HepG2 (cell line): ENCODE results near the gene CLCNKA. TPM values are rescaled to one million over a fixed set of nuclear protein-coding genes. Genes with fewer than 3 reads are reported as not detected.

Experiments used
- ATF7 ChIP-seq, 2 experiments: fragments of 450-650 bp in 1 of 2; sonication (generic) in 1 of 2; formaldehyde crosslinking in 1 of 2; IDR thresholded peaks; 2 replicates each; pipeline versions ENCODE4 v1.4.0 to v1.6.1; 2016 to 2020; ENCODE audit warnings: antibody characterized with exemption in 1 of 2, mild to moderate bottlenecking in 1 of 2, missing genetic modification reagents in 1 of 2
- ATRX ChIP-seq: sonication (generic); formaldehyde crosslinking; IDR thresholded peaks from 2 replicates; pipeline ENCODE4 v1.4.0; 2020; ENCODE audit warnings: missing genetic modification reagents, borderline replicate concordance
- CBX1 ChIP-seq: IDR thresholded peaks from one replicate; pipeline ENCODE4 v1.6.1; 2016; ENCODE audit warnings: antibody characterized with exemption, low read depth
- FOXP1 ChIP-seq, 2 experiments: fragments of 450-650 bp in 1 of 2; IDR thresholded peaks; 2 replicates each; pipeline ENCODE4 v1.6.1; 2017 to 2018; ENCODE audit warnings: antibody characterized with exemption in 1 of 2
- MEIS1 ChIP-seq: sonication (generic); formaldehyde crosslinking; IDR thresholded peaks from 2 replicates; pipeline ENCODE4 v1.9.0; 2021; ENCODE audit warnings: mild to moderate bottlenecking, missing genetic modification reagents, moderate library complexity, borderline replicate concordance
- NFATC3 ChIP-seq: sonication (generic); formaldehyde crosslinking; IDR thresholded peaks from 2 replicates; pipeline ENCODE4 v1.5.1; 2020; ENCODE audit warnings: mild to moderate bottlenecking, missing genetic modification reagents
- NFIB ChIP-seq: sonication (generic); formaldehyde crosslinking; IDR thresholded peaks from 2 replicates; pipeline ENCODE4 v1.9.0; 2021; ENCODE audit warnings: missing genetic modification reagents, mild to moderate bottlenecking, borderline replicate concordance
- RXRA ChIP-seq: sonication (generic); formaldehyde crosslinking; IDR thresholded peaks from 2 replicates; pipeline ENCODE4 v1.5.1; 2020; ENCODE audit warnings: missing genetic modification reagents
- SMAD1 ChIP-seq: sonication (generic); formaldehyde crosslinking; IDR thresholded peaks from 2 replicates; pipeline ENCODE4 v1.4.0; 2020; ENCODE audit warnings: missing genetic modification reagents, low read depth, mild to moderate bottlenecking, borderline replicate concordance
- SMC3 ChIP-seq: IDR thresholded peaks from 2 replicates; pipeline ENCODE4 v1.6.1; 2011; ENCODE audit warnings: low read length, improper control_type of control experiment
- SRY ChIP-seq: sonication (generic); formaldehyde crosslinking; IDR thresholded peaks from 2 replicates; pipeline ENCODE4 v1.8.0; 2022; ENCODE audit warnings: mild to moderate bottlenecking, missing genetic modification reagents
- ZBTB8A ChIP-seq: sonication (generic); formaldehyde crosslinking; IDR thresholded peaks from 2 replicates; pipeline ENCODE4 v1.4.0; 2020; ENCODE audit warnings: mild to moderate bottlenecking, low read depth, missing genetic modification reagents, borderline replicate concordance
- ZNF350 ChIP-seq: sonication (generic); formaldehyde crosslinking; IDR thresholded peaks from 2 replicates; pipeline ENCODE4 v1.4.0; 2020; ENCODE audit warnings: mild to moderate bottlenecking, low read depth, missing genetic modification reagents, borderline replicate concordance
- ZNF446 ChIP-seq: sonication (generic); formaldehyde crosslinking; IDR thresholded peaks from 2 replicates; pipeline ENCODE4 v1.5.0; 2020; ENCODE audit warnings: mild to moderate bottlenecking, missing genetic modification reagents
- ZNF501 ChIP-seq: sonication (generic); formaldehyde crosslinking; IDR thresholded peaks from 2 replicates; pipeline ENCODE4 v1.5.1; 2020; ENCODE audit warnings: mild to moderate bottlenecking, moderate library complexity, missing genetic modification reagents
- ZNF660 ChIP-seq: sonication (generic); formaldehyde crosslinking; IDR thresholded peaks from 2 replicates; pipeline ENCODE4 v1.5.1; 2020; ENCODE audit warnings: mild to moderate bottlenecking, low read depth, missing genetic modification reagents, borderline replicate concordance
- ZNF766 ChIP-seq: sonication (generic); formaldehyde crosslinking; IDR thresholded peaks from 2 replicates; pipeline ENCODE4 v1.5.0; 2020; ENCODE audit warnings: missing genetic modification reagents, borderline replicate concordance
- ZSCAN22 ChIP-seq: sonication (generic); formaldehyde crosslinking; IDR thresholded peaks from 2 replicates; pipeline ENCODE4 v1.4.0; 2020; ENCODE audit warnings: mild to moderate bottlenecking, missing genetic modification reagents
- polyA plus RNA-seq, 8 experiments: library from polyadenylated mRNA; depleted of rRNA in 3 of 8; stranded (reverse) in 7 of 8; unstranded in 1 of 8; fragments of >200 nt; fragmentation: Illumina TruSeq in 4 of 8; extraction: Trizol in 4 of 8; gene quantifications; 2 replicates each; pipeline versions ENCODE4 v1.2.1 to v1.2.3, GENCODE V29; 2011 to 2016; ENCODE audit warnings: low read depth in 4 of 8, missing spikeins in 1 of 8, mixed read lengths in 1 of 8; ENCODE audit not compliant: insufficient read depth in 1 of 8
- total RNA-seq, 5 experiments: library from RNA; depleted of rRNA; stranded (reverse); fragments of >200 nt; fragmentation: Illumina TruSeq; extraction: Trizol; gene quantifications; 2 replicates each; pipeline ENCODE4 v1.2.3, GENCODE V29; 2016; ENCODE audit warnings: low read depth in 1 of 5
- TF ChIP-seq, protein P1 (sequence below): sonication (generic); formaldehyde crosslinking; IDR thresholded peaks from 2 replicates; pipeline ENCODE4 v1.8.0; 2023; ENCODE audit warnings: mild to moderate bottlenecking, missing genetic modification reagents
- TF ChIP-seq, protein P2 (sequence below): sonication (generic); formaldehyde crosslinking; IDR thresholded peaks from 2 replicates; pipeline ENCODE4 v1.5.0; 2020; ENCODE audit warnings: mild to moderate bottlenecking, missing genetic modification reagents, moderate library complexity
- TF ChIP-seq, protein P3 (sequence below): sonication (generic); formaldehyde crosslinking; IDR thresholded peaks from 2 replicates; pipeline ENCODE4 v1.5.1; 2020; ENCODE audit warnings: missing genetic modification reagents, mild to moderate bottlenecking, borderline replicate concordance
- TF ChIP-seq, protein P4 (sequence below): fragments of 450-650 bp; IDR thresholded peaks from 2 replicates; pipeline ENCODE4 v1.6.1; 2017; ENCODE audit warnings: mild to moderate bottlenecking
- TF ChIP-seq, protein P5 (sequence below): sonication (generic); formaldehyde crosslinking; IDR thresholded peaks from 2 replicates; pipeline ENCODE4 v1.5.0; 2020; ENCODE audit warnings: mild to moderate bottlenecking, low read depth, missing genetic modification reagents, borderline replicate concordance

Gene CLCNKA
- total and polyA plus RNA-seq, 2 of the 13 experiments (the other 11 are each of a cell fraction or from before 2014, with no cell fraction given), result 0.03 TPM; not detected in 1

DNA sequence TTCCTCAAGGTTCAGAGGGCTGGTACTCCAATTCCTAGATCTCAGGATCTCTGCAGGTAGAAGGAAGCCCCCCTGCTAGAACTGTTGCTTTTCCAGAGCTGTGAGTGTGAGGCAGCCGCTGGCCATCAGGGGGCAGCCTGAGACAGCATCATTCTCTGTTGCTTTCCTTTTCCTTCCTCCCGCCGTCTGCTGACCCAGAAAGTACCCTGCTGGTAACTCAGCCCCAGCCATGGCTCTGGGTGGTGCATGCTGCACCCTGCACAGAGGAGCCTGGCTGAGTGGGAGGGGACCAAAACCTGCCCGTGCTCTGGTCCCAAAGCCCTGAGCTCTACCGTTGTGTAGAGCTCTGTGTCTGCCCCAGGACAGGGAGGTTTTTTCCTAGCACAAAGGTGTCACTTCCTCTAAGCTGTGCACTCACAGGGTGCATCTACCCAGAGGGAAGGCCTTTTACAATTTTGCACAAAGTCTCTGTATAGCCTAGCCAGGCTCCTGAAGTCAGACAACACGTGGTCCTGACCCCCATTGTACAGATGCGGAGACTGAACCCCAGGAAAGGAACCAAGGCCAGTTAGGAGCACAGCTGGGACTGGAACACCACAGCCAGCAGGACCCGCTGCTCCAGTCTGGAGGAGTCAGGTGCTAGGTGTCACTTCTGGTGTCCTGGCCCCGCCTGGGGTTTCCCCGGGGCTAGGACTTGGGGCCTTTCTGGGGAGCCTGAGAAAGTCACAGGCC is 57.3 kb downstream of the CLCNKA start (continued):
- TF ChIP-seq ZNF660 (no peak), CBX1 (no peak), ZNF766 (no peak), ZSCAN22 (no peak; the same call in 1 of the 2 replicates), RXRA (peak; percentile 32), NFIB (no peak), ATRX (no peak), ZNF446 (CRISPR knock-in tag) (no peak), NFATC3 (CRISPR knock-in tag) (no peak), MEIS1 (CRISPR knock-in tag) (no peak), ATF7 (IDR thresholded peaks at IDR 0.05) (no peak), ATF7 (CRISPR knock-in tag; IDR thresholded peaks at IDR 0.05) (no peak), SRY (CRISPR knock-in tag) (no peak), FOXP1 (IDR thresholded peaks at IDR 0.05) (no peak), FOXP1 (CRISPR knock-in tag; IDR thresholded peaks at IDR 0.05) (no peak), SMAD1 (CRISPR knock-in tag) (no peak), SMC3 (peak; percentile 88), ZBTB8A (no peak), ZNF501 (CRISPR knock-in tag) (peak; percentile 44; the same call in 1 of the 2 replicates), ZNF350 (CRISPR knock-in tag) (0 out of 2 replicates have a peak, but pooled peaks have one; percentile 21)
- TF ChIP-seq, protein P1, sequence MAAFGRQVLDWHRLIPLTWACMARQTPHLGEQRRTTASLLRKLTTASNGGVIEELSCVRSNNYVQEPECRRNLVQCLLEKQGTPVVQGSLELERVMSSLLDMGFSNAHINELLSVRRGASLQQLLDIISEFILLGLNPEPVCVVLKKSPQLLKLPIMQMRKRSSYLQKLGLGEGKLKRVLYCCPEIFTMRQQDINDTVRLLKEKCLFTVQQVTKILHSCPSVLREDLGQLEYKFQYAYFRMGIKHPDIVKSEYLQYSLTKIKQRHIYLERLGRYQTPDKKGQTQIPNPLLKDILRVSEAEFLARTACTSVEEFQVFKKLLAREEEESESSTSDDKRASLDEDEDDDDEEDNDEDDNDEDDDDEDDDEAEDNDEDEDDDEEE, result no peak
- TF ChIP-seq, protein P2, sequence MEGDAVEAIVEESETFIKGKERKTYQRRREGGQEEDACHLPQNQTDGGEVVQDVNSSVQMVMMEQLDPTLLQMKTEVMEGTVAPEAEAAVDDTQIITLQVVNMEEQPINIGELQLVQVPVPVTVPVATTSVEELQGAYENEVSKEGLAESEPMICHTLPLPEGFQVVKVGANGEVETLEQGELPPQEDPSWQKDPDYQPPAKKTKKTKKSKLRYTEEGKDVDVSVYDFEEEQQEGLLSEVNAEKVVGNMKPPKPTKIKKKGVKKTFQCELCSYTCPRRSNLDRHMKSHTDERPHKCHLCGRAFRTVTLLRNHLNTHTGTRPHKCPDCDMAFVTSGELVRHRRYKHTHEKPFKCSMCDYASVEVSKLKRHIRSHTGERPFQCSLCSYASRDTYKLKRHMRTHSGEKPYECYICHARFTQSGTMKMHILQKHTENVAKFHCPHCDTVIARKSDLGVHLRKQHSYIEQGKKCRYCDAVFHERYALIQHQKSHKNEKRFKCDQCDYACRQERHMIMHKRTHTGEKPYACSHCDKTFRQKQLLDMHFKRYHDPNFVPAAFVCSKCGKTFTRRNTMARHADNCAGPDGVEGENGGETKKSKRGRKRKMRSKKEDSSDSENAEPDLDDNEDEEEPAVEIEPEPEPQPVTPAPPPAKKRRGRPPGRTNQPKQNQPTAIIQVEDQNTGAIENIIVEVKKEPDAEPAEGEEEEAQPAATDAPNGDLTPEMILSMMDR, result peak; percentile 95
- TF ChIP-seq, protein P3, sequence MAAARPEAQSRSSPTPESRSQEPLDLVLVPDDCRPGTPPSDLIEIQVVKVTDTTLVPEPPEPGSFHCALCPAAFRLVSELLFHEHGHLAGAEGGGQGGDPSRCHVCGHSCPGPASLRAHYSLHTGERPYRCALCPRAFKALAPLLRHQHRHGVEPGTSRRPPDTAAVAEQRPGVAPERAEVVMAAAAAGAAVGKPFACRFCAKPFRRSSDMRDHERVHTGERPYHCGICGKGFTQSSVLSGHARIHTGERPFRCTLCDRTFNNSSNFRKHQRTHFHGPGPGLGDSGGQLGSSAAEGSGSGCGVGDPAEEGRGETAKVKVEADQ (CRISPR knock-in tag), result no peak
- TF ChIP-seq, protein P4, sequence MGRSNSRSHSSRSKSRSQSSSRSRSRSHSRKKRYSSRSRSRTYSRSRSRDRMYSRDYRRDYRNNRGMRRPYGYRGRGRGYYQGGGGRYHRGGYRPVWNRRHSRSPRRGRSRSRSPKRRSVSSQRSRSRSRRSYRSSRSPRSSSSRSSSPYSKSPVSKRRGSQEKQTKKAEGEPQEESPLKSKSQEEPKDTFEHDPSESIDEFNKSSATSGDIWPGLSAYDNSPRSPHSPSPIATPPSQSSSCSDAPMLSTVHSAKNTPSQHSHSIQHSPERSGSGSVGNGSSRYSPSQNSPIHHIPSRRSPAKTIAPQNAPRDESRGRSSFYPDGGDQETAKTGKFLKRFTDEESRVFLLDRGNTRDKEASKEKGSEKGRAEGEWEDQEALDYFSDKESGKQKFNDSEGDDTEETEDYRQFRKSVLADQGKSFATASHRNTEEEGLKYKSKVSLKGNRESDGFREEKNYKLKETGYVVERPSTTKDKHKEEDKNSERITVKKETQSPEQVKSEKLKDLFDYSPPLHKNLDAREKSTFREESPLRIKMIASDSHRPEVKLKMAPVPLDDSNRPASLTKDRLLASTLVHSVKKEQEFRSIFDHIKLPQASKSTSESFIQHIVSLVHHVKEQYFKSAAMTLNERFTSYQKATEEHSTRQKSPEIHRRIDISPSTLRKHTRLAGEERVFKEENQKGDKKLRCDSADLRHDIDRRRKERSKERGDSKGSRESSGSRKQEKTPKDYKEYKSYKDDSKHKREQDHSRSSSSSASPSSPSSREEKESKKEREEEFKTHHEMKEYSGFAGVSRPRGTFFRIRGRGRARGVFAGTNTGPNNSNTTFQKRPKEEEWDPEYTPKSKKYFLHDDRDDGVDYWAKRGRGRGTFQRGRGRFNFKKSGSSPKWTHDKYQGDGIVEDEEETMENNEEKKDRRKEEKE, result no peak
- TF ChIP-seq, protein P5, sequence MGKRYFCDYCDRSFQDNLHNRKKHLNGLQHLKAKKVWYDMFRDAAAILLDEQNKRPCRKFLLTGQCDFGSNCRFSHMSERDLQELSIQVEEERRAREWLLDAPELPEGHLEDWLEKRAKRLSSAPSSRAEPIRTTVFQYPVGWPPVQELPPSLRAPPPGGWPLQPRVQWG (CRISPR knock-in tag), result no peak
